HL-60 (cell line): ENCODE results near the gene HDAC9.
A peak's percentile ranks its signal among the peaks of the same experiment; 100 is the strongest.

ENCODE experiments used
- POLR2AphosphoS5 ChIP-seq: IDR thresholded peaks from 2 replicates; pipeline ENCODE4 v1.6.1; 2012; ENCODE audit warnings: low read depth
- SPI1 ChIP-seq: IDR thresholded peaks from 2 replicates; pipeline ENCODE4 v1.6.1; 2012; ENCODE audit warnings: low read depth, mild to moderate bottlenecking, borderline replicate concordance
- TF ChIP-seq, protein P1 (sequence below): IDR thresholded peaks from one replicate; pipeline ENCODE4 v1.5.1; 2011; ENCODE audit warnings: low read length, control low read depth, inconsistent platforms; ENCODE audit not compliant: insufficient read depth
- TF ChIP-seq, protein P2 (sequence below): IDR thresholded peaks from 2 replicates; pipeline ENCODE4 v1.6.1; 2012; ENCODE audit warnings: low read depth; ENCODE audit not compliant: insufficient replicate concordance

DNA sequence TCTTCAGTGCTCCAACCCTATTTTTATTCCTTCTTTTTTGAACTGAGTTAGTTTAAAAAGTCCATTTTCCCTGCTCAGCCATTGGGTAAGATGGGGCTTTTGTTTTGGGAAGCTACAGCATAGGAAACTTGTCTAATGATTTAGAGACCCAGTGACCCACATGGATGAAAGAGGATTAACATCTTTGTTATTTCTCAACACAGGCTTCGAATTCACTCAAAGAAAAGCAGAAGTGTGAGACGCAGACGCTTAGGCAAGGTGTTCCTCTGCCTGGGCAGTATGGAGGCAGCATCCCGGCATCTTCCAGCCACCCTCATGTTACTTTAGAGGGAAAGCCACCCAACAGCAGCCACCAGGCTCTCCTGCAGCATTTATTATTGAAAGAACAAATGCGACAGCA is 152.0 kb downstream of the HDAC9 start:
- TF ChIP-seq POLR2AphosphoS5 (no peak), SPI1 (peak; percentile 89)
- TF ChIP-seq, protein P1, sequence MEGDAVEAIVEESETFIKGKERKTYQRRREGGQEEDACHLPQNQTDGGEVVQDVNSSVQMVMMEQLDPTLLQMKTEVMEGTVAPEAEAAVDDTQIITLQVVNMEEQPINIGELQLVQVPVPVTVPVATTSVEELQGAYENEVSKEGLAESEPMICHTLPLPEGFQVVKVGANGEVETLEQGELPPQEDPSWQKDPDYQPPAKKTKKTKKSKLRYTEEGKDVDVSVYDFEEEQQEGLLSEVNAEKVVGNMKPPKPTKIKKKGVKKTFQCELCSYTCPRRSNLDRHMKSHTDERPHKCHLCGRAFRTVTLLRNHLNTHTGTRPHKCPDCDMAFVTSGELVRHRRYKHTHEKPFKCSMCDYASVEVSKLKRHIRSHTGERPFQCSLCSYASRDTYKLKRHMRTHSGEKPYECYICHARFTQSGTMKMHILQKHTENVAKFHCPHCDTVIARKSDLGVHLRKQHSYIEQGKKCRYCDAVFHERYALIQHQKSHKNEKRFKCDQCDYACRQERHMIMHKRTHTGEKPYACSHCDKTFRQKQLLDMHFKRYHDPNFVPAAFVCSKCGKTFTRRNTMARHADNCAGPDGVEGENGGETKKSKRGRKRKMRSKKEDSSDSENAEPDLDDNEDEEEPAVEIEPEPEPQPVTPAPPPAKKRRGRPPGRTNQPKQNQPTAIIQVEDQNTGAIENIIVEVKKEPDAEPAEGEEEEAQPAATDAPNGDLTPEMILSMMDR, result no peak
- TF ChIP-seq, protein P2, sequence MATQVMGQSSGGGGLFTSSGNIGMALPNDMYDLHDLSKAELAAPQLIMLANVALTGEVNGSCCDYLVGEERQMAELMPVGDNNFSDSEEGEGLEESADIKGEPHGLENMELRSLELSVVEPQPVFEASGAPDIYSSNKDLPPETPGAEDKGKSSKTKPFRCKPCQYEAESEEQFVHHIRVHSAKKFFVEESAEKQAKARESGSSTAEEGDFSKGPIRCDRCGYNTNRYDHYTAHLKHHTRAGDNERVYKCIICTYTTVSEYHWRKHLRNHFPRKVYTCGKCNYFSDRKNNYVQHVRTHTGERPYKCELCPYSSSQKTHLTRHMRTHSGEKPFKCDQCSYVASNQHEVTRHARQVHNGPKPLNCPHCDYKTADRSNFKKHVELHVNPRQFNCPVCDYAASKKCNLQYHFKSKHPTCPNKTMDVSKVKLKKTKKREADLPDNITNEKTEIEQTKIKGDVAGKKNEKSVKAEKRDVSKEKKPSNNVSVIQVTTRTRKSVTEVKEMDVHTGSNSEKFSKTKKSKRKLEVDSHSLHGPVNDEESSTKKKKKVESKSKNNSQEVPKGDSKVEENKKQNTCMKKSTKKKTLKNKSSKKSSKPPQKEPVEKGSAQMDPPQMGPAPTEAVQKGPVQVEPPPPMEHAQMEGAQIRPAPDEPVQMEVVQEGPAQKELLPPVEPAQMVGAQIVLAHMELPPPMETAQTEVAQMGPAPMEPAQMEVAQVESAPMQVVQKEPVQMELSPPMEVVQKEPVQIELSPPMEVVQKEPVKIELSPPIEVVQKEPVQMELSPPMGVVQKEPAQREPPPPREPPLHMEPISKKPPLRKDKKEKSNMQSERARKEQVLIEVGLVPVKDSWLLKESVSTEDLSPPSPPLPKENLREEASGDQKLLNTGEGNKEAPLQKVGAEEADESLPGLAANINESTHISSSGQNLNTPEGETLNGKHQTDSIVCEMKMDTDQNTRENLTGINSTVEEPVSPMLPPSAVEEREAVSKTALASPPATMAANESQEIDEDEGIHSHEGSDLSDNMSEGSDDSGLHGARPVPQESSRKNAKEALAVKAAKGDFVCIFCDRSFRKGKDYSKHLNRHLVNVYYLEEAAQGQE, result no peak
